ENCODE results near the gene MAGI1.

- no peak for TF ChIP-seq CTCF (IDR thresholded peaks at IDR 0.05 in 8 of 11, conservative IDR thresholded peaks at IDR 0.05 in 3 of 11)
- no peak for TF ChIP-seq POLR2AphosphoS5 (IDR thresholded peaks at IDR 0.05)
These were observed 44.5 kb upstream of the MAGI1 start for GRCh38 chr3:66083096-66083678.
